OCI-LY3 (cell line): ENCODE measurements around the gene BCAP31.

Experiments used
- H2AFZ ChIP-seq: fragments of 200-600, 300-600 bp; shearing (Covaris generic); 2 replicates; pipeline ENCODE4 v1.6.0; 2014; ENCODE audit warnings: antibody characterized with exemption, low read depth, low read length
- H3K27ac ChIP-seq: fragments of 200-600, 300-600 bp; sonication (generic); 2 replicates; pipeline ENCODE4 v1.5.1; 2014; ENCODE audit warnings: mild to moderate bottlenecking, low read length, moderate library complexity, mixed read lengths
- H3K27me3 ChIP-seq: fragments of 200-600, 300-600 bp; sonication (generic); 2 replicates; pipeline ENCODE4 v1.6.1; 2014; ENCODE audit warnings: low read depth, low read length, mixed read lengths
- H3K36me3 ChIP-seq: fragments of 200-600, 300-600 bp; sonication (generic); replicated peaks from 2 replicates; pipeline ENCODE3; 2014; ENCODE audit warnings: low read depth, low read length, mixed read lengths
- H3K4me1 ChIP-seq: fragments of 300-600, 200-600 bp; sonication (generic); 2 replicates; pipeline ENCODE4 v1.6.1; 2014; ENCODE audit warnings: low read length, mixed read lengths
- H3K4me2 ChIP-seq: fragments of 200-600, 300-600 bp; sonication (generic); 2 replicates; pipeline ENCODE4 v1.6.1; 2014; ENCODE audit warnings: low read length, mixed read lengths
- H3K4me3 ChIP-seq: fragments of 300-600, 200-600 bp; sonication (generic); 2 replicates; pipeline ENCODE4 v1.5.1; 2014; ENCODE audit warnings: antibody characterized with exemption, mild to moderate bottlenecking, low read length, moderate library complexity
- H3K79me2 ChIP-seq: fragments of 300-600, 200-600 bp; shearing (Covaris generic); 2 replicates; pipeline ENCODE4 v1.6.1; 2014; ENCODE audit warnings: mild to moderate bottlenecking, low read length, mixed read lengths
- H3K9ac ChIP-seq: fragments of 300-600, 200-600 bp; shearing (Covaris generic); 2 replicates; pipeline ENCODE4 v1.6.0; 2014; ENCODE audit warnings: mild to moderate bottlenecking, low read length, moderate library complexity
- H3K9me3 ChIP-seq: fragments of 200-600, 300-600 bp; shearing (Covaris generic); 2 replicates; pipeline ENCODE4 v1.6.1; 2014; ENCODE audit warnings: low read length, mixed read lengths; ENCODE audit not compliant: insufficient read depth
- H4K20me1 ChIP-seq: fragments of 200-600, 300-600 bp; sonication (generic); 2 replicates; pipeline ENCODE4 v1.6.1; 2016; ENCODE audit warnings: low read length, mixed read lengths; ENCODE audit not compliant: insufficient read depth
- CTCF ChIP-seq: fragments of 200-600, 300-600 bp; sonication (generic); IDR thresholded peaks from 2 replicates; pipeline ENCODE4 v1.5.1; 2014; ENCODE audit warnings: antibody characterized with exemption, low read length, low read depth
- EZH2phosphoT487 ChIP-seq: fragments of 200-600 bp; shearing (Covaris generic); IDR thresholded peaks from 2 replicates; pipeline ENCODE4 v1.6.1; 2018; ENCODE audit warnings: antibody characterized with exemption, mixed run types, low read depth

BCAP31 gene

GRCh38 chrX:153725832-153726285 is 1.7 kb upstream of the BCAP31 start:
- H3K79me2 ChIP-seq: peaks cover 53% of the 10 kb centered on the region
- TF ChIP-seq CTCF (no peak), EZH2phosphoT487 (no peak)
- peaks cover 13% of the 10 kb centered on the region for H4K20me1 ChIP-seq
- peak overlapping the region; percentile 86; the same call in 1 of the 2 replicates for H3K27ac ChIP-seq
- peaks cover 22% of the 10 kb centered on the region for H3K36me3 ChIP-seq
- no peaks in the 10 kb centered on the region for H3K27me3 ChIP-seq
- H2AFZ ChIP-seq: no peak overlapping the region
- peaks cover 40% of the 10 kb centered on the region for H3K4me1 ChIP-seq
- H3K9me3 ChIP-seq: no peaks in the 10 kb centered on the region
- H3K9ac ChIP-seq: peak overlapping the region; percentile 81
- H3K4me3 ChIP-seq: peak overlapping the region; percentile 98
- peak overlapping the region; percentile 97 for H3K4me2 ChIP-seq

GRCh38 chrX:153725039-153725831 is 1.0 kb upstream of the BCAP31 start:
- H3K9ac ChIP-seq: peak overlapping the region; percentile 88
- peaks cover 13% of the 10 kb centered on the region for H4K20me1 ChIP-seq
- peak overlapping the region; percentile 79 for H3K27ac ChIP-seq
- H3K27me3 ChIP-seq: no peaks in the 10 kb centered on the region
- peaks cover 40% of the 10 kb centered on the region for H3K4me1 ChIP-seq
- peaks cover 25% of the 10 kb centered on the region for H3K36me3 ChIP-seq
- TF ChIP-seq EZH2phosphoT487 (no peak), CTCF (no peak)
- no peaks in the 10 kb centered on the region for H3K9me3 ChIP-seq
- H3K4me3 ChIP-seq: peak overlapping the region; percentile 98
- no peak overlapping the region for H2AFZ ChIP-seq
- peaks cover 55% of the 10 kb centered on the region for H3K79me2 ChIP-seq
- H3K4me2 ChIP-seq: peak overlapping the region; percentile 97

GRCh38 chrX:153723351-153724251 is 586 bp downstream of the BCAP31 start:
- H3K9me3 ChIP-seq: no peaks in the 10 kb centered on the region
- H3K4me3 ChIP-seq: peak overlapping the region; percentile 98
- H3K36me3 ChIP-seq: peaks cover 34% of the 10 kb centered on the region
- peak overlapping the region; percentile 88 for H3K9ac ChIP-seq
- H4K20me1 ChIP-seq: peaks cover 13% of the 10 kb centered on the region
- peak overlapping the region; percentile 72 for H3K27ac ChIP-seq
- no peaks in the 10 kb centered on the region for H3K27me3 ChIP-seq
- peak; percentile 46 for TF ChIP-seq CTCF
- TF ChIP-seq EZH2phosphoT487: no peak
- H2AFZ ChIP-seq: no peak overlapping the region; the same call in 1 of the 2 replicates
- peak overlapping the region; percentile 98 for H3K4me2 ChIP-seq
- H3K79me2 ChIP-seq: peaks cover 55% of the 10 kb centered on the region
- peaks cover 40% of the 10 kb centered on the region for H3K4me1 ChIP-seq
